Panc1 (cell line): Measurements from ENCODE around the gene NEU1. TPM values are rescaled to one million over a fixed set of nuclear protein-coding genes. Genes with fewer than 3 reads are reported as not detected.

ENCODE experiments used
- ATAC-seq: fragments of 200-7000 bp; cut with Tn5 transposase; 2 replicates; pipeline ENCODE4 v1.9.1; 2020; ENCODE audit warnings: mild to moderate bottlenecking, moderate library complexity
- BruUV-seq: library from RNA; stranded (reverse); fragments of 400-500 nt; replicated peaks from 2 replicates; lab custom pipeline; 2021; lab: Mats Ljungman, UMichigan
- CTCF ChIA-PET: fragments of 300-600 bp; sonication (Branson Sonifier 250); formaldehyde crosslinking; loops from one replicate; lab custom pipeline; 2022; ENCODE audit warnings: antibody characterized with exemption; lab: Charles Lee
- POLR2A ChIA-PET: fragments of 300-600 bp; sonication (Branson Sonifier 250); formaldehyde crosslinking; loops from one replicate; lab custom pipeline; 2022; ENCODE audit warnings: antibody characterized with exemption; lab: Charles Lee
- DNase-seq: peaks from one replicate; pipeline ENCODE4 v3.0.0-alpha.2; 2010; ENCODE audit warnings: low read depth, low spot score
- H3K27ac ChIP-seq: 2 replicates; pipeline ENCODE4 v1.5.1; 2011; ENCODE audit warnings: mild to moderate bottlenecking, low read length, inconsistent platforms
- H3K27me3 ChIP-seq: fragments of 200-500 bp; sonication (Bioruptor generic); 2 replicates; pipeline ENCODE4 v1.6.0; 2014; ENCODE audit warnings: low read length, inconsistent platforms; ENCODE audit not compliant: control insufficient read depth, insufficient read depth
- H3K36me3 ChIP-seq: fragments of 200-500 bp; sonication (Bioruptor generic); 2 replicates; pipeline ENCODE4 v1.5.1; 2014; ENCODE audit warnings: inconsistent platforms, mild to moderate bottlenecking, low read length, moderate library complexity; ENCODE audit not compliant: control insufficient read depth, insufficient read depth
- H3K4me1 ChIP-seq: 2 replicates; pipeline ENCODE4 v1.5.1; 2011; ENCODE audit warnings: inconsistent platforms, mild to moderate bottlenecking, low read length, moderate library complexity; ENCODE audit not compliant: control insufficient read depth, insufficient read depth
- H3K4me3 ChIP-seq, 2 experiments: 2 replicates each; pipeline ENCODE4 v1.5.1; 2011 to 2012; ENCODE audit warnings: low read depth in 2 of 2, low read length in 2 of 2, mild to moderate bottlenecking in 2 of 2, inconsistent platforms in 1 of 2, moderate library complexity in 1 of 2
- H3K9me3 ChIP-seq: fragments of 200-500 bp; sonication (Bioruptor generic); 2 replicates; pipeline ENCODE4 v1.5.1; 2014; ENCODE audit warnings: low read depth, mild to moderate bottlenecking, inconsistent platforms, low read length, moderate library complexity; ENCODE audit not compliant: control insufficient read depth, insufficient read depth
- POLR2AphosphoS5 ChIP-seq: IDR thresholded peaks from 2 replicates; pipeline ENCODE4 v1.6.1; 2012; ENCODE audit warnings: mild to moderate bottlenecking, low read depth, low read length, moderate library complexity
- REST ChIP-seq, 2 experiments: IDR thresholded peaks; 2 replicates each; pipeline ENCODE4 v1.6.1; 2011 to 2012; ENCODE audit warnings: low read depth in 2 of 2, control low read depth in 1 of 2, low read length in 1 of 2, mild to moderate bottlenecking in 1 of 2, moderate library complexity in 1 of 2; ENCODE audit not compliant: insufficient read depth in 1 of 2
- SIN3A ChIP-seq: IDR thresholded peaks from 2 replicates; pipeline ENCODE4 v1.6.1; 2012; ENCODE audit warnings: low read depth, mild to moderate bottlenecking, low read length, moderate library complexity, borderline replicate concordance; ENCODE audit not compliant: insufficient read depth
- TCF7L2 ChIP-seq: IDR thresholded peaks from 2 replicates; pipeline ENCODE4 v1.6.1; 2011; ENCODE audit warnings: mild to moderate bottlenecking, low read depth, low read length, inconsistent platforms
- in situ Hi-C: cut with HindIII; loops from 2 replicates; pipeline ENCODE4 v1.10.0; 2016; ENCODE audit warnings: low sequenced_read_pairs, low pct_unique_long_range_greater_than_20kb
- intact Hi-C: fragments of 100-400 bp; cut with micrococcal nuclease; formaldehyde crosslinking; loops from one replicate; pipeline ENCODE4 v1.10.0; 2022; ENCODE audit not compliant: unreplicated experiment
- total RNA-seq: library from RNA; stranded (reverse); gene quantifications from one replicate; pipeline ENCODE4 v1.2.1, GENCODE V29; 2021; ENCODE audit not compliant: unreplicated experiment
- TF ChIP-seq, protein P1 (sequence below): fragments of 450-650 bp; IDR thresholded peaks from 2 replicates; pipeline ENCODE4 v1.5.1; 2017; ENCODE audit warnings: mild to moderate bottlenecking

NEU1 gene
- total RNA-seq, 1 experiment from 2014 or later = 111 TPM

GRCh38 chr6:31834367-31835250 is 28.0 kb downstream of the NEU1 start:
- ATAC-seq = peak; percentile 89
- ChIA-PET POLR2A (interaction anchor here (0.6 to 0.7 kb wide), 4 partner anchors 41 to 211 kb away, joined by 4 to 6 read pairs (median 6); no protein-coding TSS in a partner anchor), CTCF (no interaction called here)
- no peak for DNase-seq
- Histone ChIP-seq H3K27me3 (no peaks in the 10 kb centered on the region), H3K9me3 (no peaks in the 10 kb centered on the region), H3K4me1 (peaks cover 30% of the 10 kb centered on the region), H3K36me3 (peaks cover 21% of the 10 kb centered on the region), H3K27ac (peak overlapping the region; percentile 95), H3K4me3 (peak overlapping the region; percentile 77 to 95)
- intact Hi-C loops (loop anchor here (5.0 to 10.0 kb wide), 2 partner anchors 100 to 152 kb away; partner anchors contain the start of genes CLIC1 and LY6G5C), in situ Hi-C loops (no loop called here)
- no peak for TF ChIP-seq TCF7L2
- TF ChIP-seq REST (IDR thresholded peaks at IDR 0.05; ENCODE audit: insufficient read depth in 1 of 2, low read depth in 2 of 2, low read length in 1 of 2) = peak in 1 of 2 experiments; percentile 15; a peak in 1 of 4 replicates
- TF ChIP-seq SIN3A = peak; percentile 88; the same call in 1 of the 2 replicates
- peak; percentile 100 for TF ChIP-seq POLR2AphosphoS5
- no TSS peak for BruUV-seq

GRCh38 chr6:31831350-31832215 is 31.0 kb downstream of the NEU1 start:
- ChIA-PET POLR2A (interaction anchor here (0.6 to 0.7 kb wide), 2 partner anchors 34 to 36 kb away, joined by 3 to 20 read pairs; no protein-coding TSS in a partner anchor), CTCF (interaction anchor here (0.6 to 0.7 kb wide), 3 partner anchors 10 to 62 kb away, joined by 3 to 7 read pairs (median 5); no protein-coding TSS in a partner anchor)
- no TSS peak for BruUV-seq
- TF ChIP-seq, protein P1, sequence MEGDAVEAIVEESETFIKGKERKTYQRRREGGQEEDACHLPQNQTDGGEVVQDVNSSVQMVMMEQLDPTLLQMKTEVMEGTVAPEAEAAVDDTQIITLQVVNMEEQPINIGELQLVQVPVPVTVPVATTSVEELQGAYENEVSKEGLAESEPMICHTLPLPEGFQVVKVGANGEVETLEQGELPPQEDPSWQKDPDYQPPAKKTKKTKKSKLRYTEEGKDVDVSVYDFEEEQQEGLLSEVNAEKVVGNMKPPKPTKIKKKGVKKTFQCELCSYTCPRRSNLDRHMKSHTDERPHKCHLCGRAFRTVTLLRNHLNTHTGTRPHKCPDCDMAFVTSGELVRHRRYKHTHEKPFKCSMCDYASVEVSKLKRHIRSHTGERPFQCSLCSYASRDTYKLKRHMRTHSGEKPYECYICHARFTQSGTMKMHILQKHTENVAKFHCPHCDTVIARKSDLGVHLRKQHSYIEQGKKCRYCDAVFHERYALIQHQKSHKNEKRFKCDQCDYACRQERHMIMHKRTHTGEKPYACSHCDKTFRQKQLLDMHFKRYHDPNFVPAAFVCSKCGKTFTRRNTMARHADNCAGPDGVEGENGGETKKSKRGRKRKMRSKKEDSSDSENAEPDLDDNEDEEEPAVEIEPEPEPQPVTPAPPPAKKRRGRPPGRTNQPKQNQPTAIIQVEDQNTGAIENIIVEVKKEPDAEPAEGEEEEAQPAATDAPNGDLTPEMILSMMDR = no peak
- TF ChIP-seq REST (IDR thresholded peaks at IDR 0.05; ENCODE audit: insufficient read depth in 1 of 2, low read depth in 2 of 2, low read length in 1 of 2) (no peak), SIN3A (no peak), TCF7L2 (no peak), POLR2AphosphoS5 (no peak)
- DNase-seq (no peak), ATAC-seq (no peak)
- intact Hi-C loops = loop anchor here (5.0 to 10.0 kb wide), 2 partner anchors 97 to 149 kb away; partner anchors contain the start of genes CLIC1 and LY6G5C
- Histone ChIP-seq H3K9me3 (no peaks in the 10 kb centered on the region), H3K27ac (peak overlapping the region; percentile 62), H3K27me3 (no peaks in the 10 kb centered on the region), H3K4me1 (peaks cover 13% of the 10 kb centered on the region), H3K36me3 (0 out of 2 replicates have a peak, but pooled peaks cover 2% of the 10 kb centered on the region), H3K4me3 (peak overlapping the region; percentile 92 to 93)
- in situ Hi-C loops = no loop called here
